ENCODE results near the gene IER5L.

DNA sequence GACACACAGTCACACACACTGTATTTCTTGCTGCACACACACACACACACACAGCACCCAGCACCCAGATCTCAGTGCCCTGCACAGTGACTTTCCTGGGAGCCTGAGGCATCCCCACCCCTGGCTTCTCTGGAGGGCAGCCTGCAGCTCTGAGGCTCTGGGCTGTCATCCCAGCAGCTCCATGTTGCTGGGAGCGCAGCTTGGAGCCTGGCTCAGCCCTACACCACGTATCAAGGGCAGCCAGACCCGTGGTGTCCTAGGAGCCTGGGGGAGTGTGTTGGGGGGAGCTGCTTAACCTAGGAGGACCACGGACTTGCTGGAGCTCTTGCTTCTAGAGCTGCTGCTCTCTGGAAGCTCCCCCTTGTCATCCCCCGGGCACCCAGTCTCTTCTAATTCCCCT is 5.2 kb downstream of the IER5L start:
- TF ChIP-seq, protein P1, sequence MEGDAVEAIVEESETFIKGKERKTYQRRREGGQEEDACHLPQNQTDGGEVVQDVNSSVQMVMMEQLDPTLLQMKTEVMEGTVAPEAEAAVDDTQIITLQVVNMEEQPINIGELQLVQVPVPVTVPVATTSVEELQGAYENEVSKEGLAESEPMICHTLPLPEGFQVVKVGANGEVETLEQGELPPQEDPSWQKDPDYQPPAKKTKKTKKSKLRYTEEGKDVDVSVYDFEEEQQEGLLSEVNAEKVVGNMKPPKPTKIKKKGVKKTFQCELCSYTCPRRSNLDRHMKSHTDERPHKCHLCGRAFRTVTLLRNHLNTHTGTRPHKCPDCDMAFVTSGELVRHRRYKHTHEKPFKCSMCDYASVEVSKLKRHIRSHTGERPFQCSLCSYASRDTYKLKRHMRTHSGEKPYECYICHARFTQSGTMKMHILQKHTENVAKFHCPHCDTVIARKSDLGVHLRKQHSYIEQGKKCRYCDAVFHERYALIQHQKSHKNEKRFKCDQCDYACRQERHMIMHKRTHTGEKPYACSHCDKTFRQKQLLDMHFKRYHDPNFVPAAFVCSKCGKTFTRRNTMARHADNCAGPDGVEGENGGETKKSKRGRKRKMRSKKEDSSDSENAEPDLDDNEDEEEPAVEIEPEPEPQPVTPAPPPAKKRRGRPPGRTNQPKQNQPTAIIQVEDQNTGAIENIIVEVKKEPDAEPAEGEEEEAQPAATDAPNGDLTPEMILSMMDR (IDR thresholded peaks at IDR 0.05; ENCODE audit: insufficient read depth, low read length, poor library complexity, severe bottlenecking): no peak
- TF ChIP-seq EZH2phosphoT487 (conservative IDR thresholded peaks at IDR 0.05; ENCODE audit: low read length): no peak

Measured in SU-DHL-6 (cell line).